Measurements from ENCODE around the gene OSR1. TPM values are rescaled to one million over a fixed set of nuclear protein-coding genes. Genes with fewer than 3 reads are reported as not detected.
"Not testable (repeated sequence)": the region's sequence is repeated elsewhere in the genome, so short reads cannot be mapped to it uniquely, and the experiment has no call there.

The OSR1 gene
- 1 to 10 TPM; 2.1 to 5.3 TPM for total RNA-seq

GRCh38 chr2:19358242-19359020 is at the start of gene OSR1:
Gene OSR1, minus strand, starts transcription at chr2:19358623. Its CDS starts 4,818 bp downstream, at chr2:19353805.
- ATAC-seq (peak; percentile 30), DNase-seq (peak in 3 of 4 donors; percentile 36 to 50 (median 49))
- Histone ChIP-seq H3K4me1 (peaks cover 43% of the 10 kb centered on the region), H3K9me3 (no peaks in the 10 kb centered on the region), H3K27ac (no peak within 1 kb of the TSS), H3K4me3 (peak within 1 kb of the TSS in 1 of 2 donors; percentile 34), H3K27me3 (peaks cover 0 to 36% of the 10 kb centered on the region in 2 donors), H3K36me3 (replicated peaks in 1 of 2; ENCODE audit: insufficient read depth in 1 of 2, low read depth in 2 of 2) (no peaks in the 10 kb centered on the region)
- intact Hi-C loops (cut with DNase I), result no loop called here
- TF ChIP-seq CTCF (IDR thresholded peaks at IDR 0.05) (no peak), POLR2A (IDR thresholded peaks at IDR 0.05) (peak in 1 of 3 donors; percentile 8)
- 1 to 2% methylated on average over 20 to 50 of the region's 51 CpGs for WGBS, 2 donors

DNA sequence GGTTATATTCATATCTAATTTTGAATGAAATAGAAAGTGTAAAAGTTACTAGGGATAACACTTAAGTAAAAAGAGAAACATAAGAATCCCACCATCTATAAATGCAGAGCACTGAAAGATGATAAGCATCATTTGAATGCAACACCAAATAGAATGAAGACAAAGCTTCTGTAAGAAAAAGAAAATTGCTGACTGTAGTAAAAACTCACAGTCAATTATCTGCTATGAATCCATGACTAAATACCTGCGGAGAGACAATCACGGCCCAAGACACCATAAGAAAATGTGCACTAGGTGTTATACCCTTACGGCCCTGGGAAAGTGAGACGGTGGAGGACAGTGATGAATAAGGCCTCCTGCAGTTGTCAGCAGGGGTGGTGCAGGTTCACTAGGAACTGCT is 45.4 kb upstream of the OSR1 start:
- ATAC-seq (no peak), DNase-seq (no peak)
- Histone ChIP-seq H3K36me3 (replicated peaks in 1 of 2; ENCODE audit: insufficient read depth in 1 of 2, low read depth in 2 of 2) (no peaks in the 10 kb centered on the region), H3K27me3 (no peaks in the 10 kb centered on the region), H3K9me3 (no peaks in the 10 kb centered on the region), H3K4me3 (no peak overlapping the region), H3K4me1 (no peaks in the 10 kb centered on the region), H3K27ac (no peak overlapping the region)
- intact Hi-C loops (cut with DNase I), result no loop called here
- TF ChIP-seq POLR2A (IDR thresholded peaks at IDR 0.05) (no peak), CTCF (IDR thresholded peaks at IDR 0.05) (no peak)
- WGBS, 2 donors, result 58 to 88% methylated on average over 4 of the region's 4 CpGs

GRCh38 chr2:19392191-19392590 is 33.8 kb upstream of the OSR1 start:
- intact Hi-C loops (cut with DNase I), result no loop called here
- no peak for TF ChIP-seq POLR2A (IDR thresholded peaks at IDR 0.05)
- no peak for TF ChIP-seq CTCF (IDR thresholded peaks at IDR 0.05)
- DNase-seq, result no peak

GRCh38 chr2:19389469-19389868 is 31.0 kb upstream of the OSR1 start:
- H3K27ac ChIP-seq; H3K36me3 ChIP-seq (replicated peaks in 1 of 2; ENCODE audit: insufficient read depth in 1 of 2, low read depth in 2 of 2); DNase-seq; H3K4me3 ChIP-seq; ATAC-seq; H3K9me3 ChIP-seq; H3K4me1 ChIP-seq; H3K27me3 ChIP-seq; intact Hi-C loops (cut with DNase I): not testable (repeated sequence)
- WGBS, 2 donors, result 77 to 79% methylated on average over 5 to 7 of the region's 7 CpGs

More at GRCh38 chr2:19392191-19392590, 33.8 kb upstream of the OSR1 start:
- H3K36me3 ChIP-seq (replicated peaks in 1 of 2; ENCODE audit: insufficient read depth in 1 of 2, low read depth in 2 of 2), result no peaks in the 10 kb centered on the region
- no peaks in the 10 kb centered on the region for H3K9me3 ChIP-seq
- no peak for ATAC-seq
- H3K27ac ChIP-seq, result no peak overlapping the region
- H3K4me1 ChIP-seq, result no peaks in the 10 kb centered on the region
- 71 to 82% methylated on average over 4 of the region's 4 CpGs for WGBS, 2 donors
- no peaks in the 10 kb centered on the region for H3K27me3 ChIP-seq
- H3K4me3 ChIP-seq, result no peak overlapping the region

GRCh38 chr2:19380532-19380931 is 22.1 kb upstream of the OSR1 start:
- intact Hi-C loops (cut with DNase I), result no loop called here
- no peaks in the 10 kb centered on the region for H3K9me3 ChIP-seq
- no peak for ATAC-seq
- no peak overlapping the region for H3K27ac ChIP-seq
- no peak for DNase-seq
- no peak overlapping the region for H3K4me3 ChIP-seq
- no peaks in the 10 kb centered on the region for H3K36me3 ChIP-seq (replicated peaks in 1 of 2; ENCODE audit: insufficient read depth in 1 of 2, low read depth in 2 of 2)
- TF ChIP-seq POLR2A (IDR thresholded peaks at IDR 0.05) (no peak), CTCF (IDR thresholded peaks at IDR 0.05) (no peak)
- no peaks in the 10 kb centered on the region for H3K27me3 ChIP-seq
- H3K4me1 ChIP-seq, result no peaks in the 10 kb centered on the region
